Activated CD4-positive, CD25-positive, alpha-beta regulatory T cell treated with anti-CD3 and anti-CD28 coated beads, Interleukin-2, amount 50 U/mL, for 16 hours (primary cell): Measurements from ENCODE around the gene CADM1.

Source experiments
- DNase-seq: peaks from one replicate; pipeline ENCODE4 v3.0.0-alpha.2; 2020; ENCODE audit warnings: low read depth, low spot score

CADM1 gene

DNA sequence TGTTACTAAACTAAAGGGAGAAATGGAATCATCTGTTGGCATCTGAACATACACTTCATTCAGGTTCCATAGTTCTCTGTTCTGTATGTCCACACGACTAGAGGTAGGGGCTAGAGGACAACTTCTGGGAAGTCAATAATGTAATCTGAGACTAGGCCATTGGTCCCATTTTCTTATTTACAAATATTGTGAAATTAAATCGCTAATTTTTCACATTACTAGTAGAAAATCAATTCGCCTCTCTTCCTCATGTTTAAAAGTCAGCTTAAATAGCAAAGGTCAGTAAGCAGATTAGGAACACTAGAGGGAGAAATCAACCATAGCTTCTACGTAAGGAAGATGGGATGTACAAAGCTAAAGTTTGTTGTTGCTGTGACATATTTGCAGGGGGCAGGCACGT, 59.7 kb downstream of the CADM1 start:
- no peak for DNase-seq

- no peak for DNase-seq
Observed at GRCh38 chr11:115439969-115440540, 64.2 kb downstream of the CADM1 start.

DNA sequence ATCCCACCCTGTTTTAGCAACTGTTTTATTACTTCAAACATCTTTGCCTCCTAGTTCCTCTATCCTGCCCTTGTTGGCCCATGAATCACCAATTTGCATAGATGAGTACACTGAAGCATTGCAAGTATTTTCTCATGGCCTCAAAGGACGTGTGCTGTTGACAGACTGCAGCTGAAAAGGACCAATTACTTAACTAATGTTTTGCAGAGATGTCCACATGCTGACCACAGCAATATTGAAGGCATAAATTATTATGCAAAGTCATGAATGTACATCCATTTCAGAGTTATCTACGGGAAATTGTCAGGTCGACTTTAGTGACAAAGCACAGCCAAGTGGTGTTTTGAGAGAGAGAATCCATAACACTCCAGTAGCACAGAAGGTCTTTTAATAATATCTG, 64.8 kb downstream of the CADM1 start:
- no peak for DNase-seq

- DNase-seq = no peak
Observed at GRCh38 chr11:115437902-115438575, 66.2 kb downstream of the CADM1 start.

DNA sequence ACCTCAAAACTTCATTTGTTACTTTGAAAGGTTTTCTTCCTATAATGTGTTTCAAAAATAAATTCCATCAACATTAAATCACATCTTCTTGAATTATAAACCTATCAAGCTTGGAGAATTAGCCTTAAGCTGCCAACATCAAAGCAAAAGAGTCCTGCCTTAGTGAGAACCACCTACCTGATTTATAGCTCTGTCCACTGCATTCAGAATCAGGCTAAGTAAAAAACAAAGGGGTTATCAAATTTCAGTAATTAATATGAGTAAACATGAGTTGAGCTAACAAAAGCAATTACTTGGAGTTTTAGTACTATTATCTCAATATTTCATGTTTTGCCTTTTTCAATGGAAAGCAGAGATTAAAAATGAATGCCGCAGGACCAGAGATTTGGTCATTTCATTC, 73.9 kb downstream of the CADM1 start:
- no peak for DNase-seq

DNA sequence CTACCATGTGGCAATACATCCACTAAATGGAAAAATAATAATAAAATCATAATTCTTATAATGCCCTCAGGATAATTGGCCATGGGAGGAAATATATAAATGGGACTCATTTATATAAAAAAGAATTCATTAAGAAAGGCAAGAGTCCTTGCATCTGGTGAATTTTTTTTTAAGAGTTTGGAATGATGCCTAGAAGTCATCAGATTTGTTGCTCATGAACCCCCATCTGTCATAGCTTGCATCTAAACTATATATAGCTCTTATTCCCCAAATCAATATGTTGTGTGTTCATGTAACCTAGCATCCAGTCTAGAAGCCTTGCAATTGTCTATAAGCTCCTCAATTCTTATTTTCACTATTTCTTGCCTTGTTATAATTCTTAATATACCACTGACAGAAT, 75.9 kb downstream of the CADM1 start:
- no peak for DNase-seq

DNA sequence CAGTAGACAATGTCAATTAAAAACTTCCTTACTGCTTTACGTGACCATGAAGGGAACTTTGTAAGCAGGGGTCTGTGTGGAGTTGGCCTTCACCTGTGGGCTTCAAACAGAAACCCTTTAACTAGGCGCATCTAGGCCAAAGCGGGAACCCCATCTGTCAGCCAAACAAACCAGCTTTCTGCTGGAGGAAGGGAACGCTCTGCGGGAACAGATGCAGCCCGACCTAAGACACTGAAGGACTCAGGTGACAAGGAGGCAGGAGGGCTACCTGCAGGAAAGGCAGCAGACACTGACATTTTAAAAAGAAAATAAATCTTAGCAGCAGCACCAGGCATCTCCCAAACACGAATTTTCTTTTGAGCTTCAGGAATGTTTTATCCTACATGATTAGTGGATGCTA, 78.4 kb downstream of the CADM1 start:
- DNase-seq = no peak

- DNase-seq = no peak
Observed at GRCh38 chr11:115425250-115425649, 79.0 kb downstream of the CADM1 start.

- DNase-seq = no peak
Observed at GRCh38 chr11:115423728-115424459, 80.3 kb downstream of the CADM1 start.

DNA sequence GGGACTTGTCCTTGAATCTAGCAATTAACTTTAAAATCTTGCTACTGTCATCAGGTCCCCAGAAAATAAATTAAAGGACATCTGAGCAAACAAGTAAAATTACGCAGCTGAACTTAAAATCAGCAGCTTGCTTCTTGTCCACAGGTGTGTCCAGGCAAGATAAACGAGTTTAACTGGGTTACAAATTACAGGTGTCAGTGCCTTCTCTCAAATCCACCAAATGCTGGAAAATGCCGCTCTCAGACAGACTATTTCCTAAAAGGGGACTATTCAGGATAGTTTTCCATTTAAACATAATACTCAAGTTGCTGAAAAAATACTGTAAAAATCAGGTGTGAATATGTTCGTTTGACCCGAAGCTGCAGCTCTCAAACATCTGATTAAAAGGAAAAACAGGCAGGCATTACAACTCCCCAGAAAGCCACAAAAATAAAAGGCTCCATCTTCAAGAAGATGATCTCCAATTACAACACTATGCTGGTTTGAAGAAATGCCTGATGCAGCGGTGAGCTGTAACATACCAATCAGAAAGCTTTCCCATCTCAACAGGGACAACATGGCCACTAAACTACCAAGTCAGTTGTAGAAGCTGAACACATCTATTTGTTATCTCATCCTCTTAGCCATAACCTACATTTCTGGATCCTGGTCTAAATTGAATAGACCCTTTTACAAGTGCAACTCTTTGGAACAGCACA, 82.1 kb downstream of the CADM1 start:
- DNase-seq = no peak

- DNase-seq = no peak
Observed at GRCh38 chr11:115421352-115421991, 82.7 kb downstream of the CADM1 start.

- no peak for DNase-seq
Observed at GRCh38 chr11:115420505-115420904, 83.7 kb downstream of the CADM1 start.

DNA sequence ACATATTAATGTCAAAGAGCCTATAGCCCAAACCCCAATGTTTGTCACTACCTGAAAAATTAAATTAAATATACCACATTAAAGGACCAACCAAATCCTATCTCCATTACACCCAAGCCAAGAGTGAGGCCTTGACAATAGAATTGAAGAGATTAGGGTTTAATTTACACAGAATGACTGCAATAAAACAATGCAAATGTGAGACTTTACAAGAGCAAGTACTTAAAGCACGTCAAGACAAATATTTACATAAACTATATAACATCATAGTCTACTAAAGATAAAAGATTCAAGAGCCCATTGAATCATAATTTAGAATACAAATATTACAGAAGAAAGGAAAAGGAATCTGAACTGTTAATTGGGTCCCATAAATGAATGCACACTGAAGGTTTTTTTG, 85.6 kb downstream of the CADM1 start:
- no peak for DNase-seq

GRCh38 chr11:115418081-115418480, 86.1 kb downstream of the CADM1 start:
- DNase-seq = no peak

DNA sequence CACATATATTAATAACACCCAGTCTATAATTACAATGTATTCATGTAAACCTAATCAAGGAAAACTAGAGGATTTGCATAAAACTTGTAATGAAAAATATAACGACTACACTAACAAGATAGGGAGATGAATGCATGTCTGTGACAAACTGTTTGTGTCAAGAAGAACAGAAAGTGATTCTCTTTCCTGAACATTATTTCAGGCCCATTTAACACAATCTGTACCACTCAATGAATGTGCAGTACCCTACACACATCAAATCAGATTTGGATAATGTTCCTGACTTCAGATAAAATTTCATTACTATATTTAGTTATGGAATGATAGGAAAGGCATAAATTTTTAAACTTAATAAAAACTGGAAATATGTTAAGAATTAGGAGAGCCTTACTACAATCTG, 93.1 kb downstream of the CADM1 start:
- DNase-seq = no peak

GRCh38 chr11:115409691-115410220, 94.5 kb downstream of the CADM1 start:
- no peak for DNase-seq

- DNase-seq = no peak
Observed at GRCh38 chr11:115409116-115409670, 95.0 kb downstream of the CADM1 start.

GRCh38 chr11:115408036-115408921, 95.9 kb downstream of the CADM1 start:
- no peak for DNase-seq

- DNase-seq = no peak
Observed at GRCh38 chr11:115407496-115407895, 96.7 kb downstream of the CADM1 start.

DNA sequence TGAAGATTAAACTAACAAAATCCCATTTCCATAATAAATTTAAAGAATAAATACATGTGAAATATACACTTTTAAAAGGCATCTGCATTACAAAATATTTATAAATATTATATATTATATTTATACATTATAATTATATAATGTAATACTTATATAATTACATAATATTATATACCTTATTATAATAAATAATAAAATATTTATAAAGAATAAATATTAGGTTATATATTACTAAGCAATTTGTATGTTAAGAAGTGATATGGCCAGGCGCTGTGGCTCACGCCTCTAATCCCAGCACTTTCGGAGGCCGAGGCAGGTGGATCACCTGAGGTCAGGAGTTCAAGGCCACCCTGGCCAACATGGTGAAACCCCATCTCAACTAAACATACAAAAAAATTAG, 97.8 kb downstream of the CADM1 start:
- no peak for DNase-seq
